ENCODE measurements around the gene AUTS2.
A peak's percentile ranks its signal among the peaks of the same experiment; 100 is the strongest.
"Not testable (repeated sequence)": the region's sequence is repeated elsewhere in the genome, so short reads cannot be mapped to it uniquely, and the experiment has no call there.

Gene AUTS2

GRCh38 chr7:70364393-70364792 lies 766.1 kb downstream of the AUTS2 start:
- DNase-seq = not testable (repeated sequence)

- no peak for DNase-seq
Measured at GRCh38 chr7:70371652-70372051, 773.4 kb downstream of the AUTS2 start.

GRCh38 chr7:70372768-70373515 lies 774.7 kb downstream of the AUTS2 start:
- DNase-seq = no peak

- DNase-seq = no peak
Measured at GRCh38 chr7:70374772-70375533, 776.7 kb downstream of the AUTS2 start.

- DNase-seq = no peak
Measured at GRCh38 chr7:70376561-70377031, 778.3 kb downstream of the AUTS2 start.

- DNase-seq = no peak
Measured at GRCh38 chr7:70377957-70378356, 779.7 kb downstream of the AUTS2 start.

GRCh38 chr7:70379210-70379609 lies 780.9 kb downstream of the AUTS2 start:
- DNase-seq = no peak

- peak; percentile 68 for DNase-seq
Measured at GRCh38 chr7:70380421-70381015, 782.2 kb downstream of the AUTS2 start.

- DNase-seq = no peak
Measured at GRCh38 chr7:70383066-70383782, 784.9 kb downstream of the AUTS2 start.

GRCh38 chr7:70384024-70384423 lies 785.7 kb downstream of the AUTS2 start:
- no peak for DNase-seq

- DNase-seq = no peak
Measured at GRCh38 chr7:70384891-70385290, 786.6 kb downstream of the AUTS2 start.

GRCh38 chr7:70387217-70387616 lies 788.9 kb downstream of the AUTS2 start:
- DNase-seq = no peak

- no peak for DNase-seq
Measured at GRCh38 chr7:70389531-70390151, 791.4 kb downstream of the AUTS2 start.

GRCh38 chr7:70390251-70390650 lies 792.0 kb downstream of the AUTS2 start:
- no peak for DNase-seq

- no peak for DNase-seq
Measured at GRCh38 chr7:70392256-70392876, 794.1 kb downstream of the AUTS2 start.

- no peak for DNase-seq
Measured at GRCh38 chr7:70392877-70393435, 794.7 kb downstream of the AUTS2 start.

- no peak for DNase-seq
Measured at GRCh38 chr7:70393956-70394355, 795.7 kb downstream of the AUTS2 start.

GRCh38 chr7:70400829-70401380 lies 802.6 kb downstream of the AUTS2 start:
- DNase-seq = no peak

- no peak for DNase-seq
Measured at GRCh38 chr7:70402069-70402468, 803.8 kb downstream of the AUTS2 start.

GRCh38 chr7:70405241-70405640 lies 807.0 kb downstream of the AUTS2 start:
- no peak for DNase-seq

GRCh38 chr7:70406186-70406949 lies 808.1 kb downstream of the AUTS2 start:
- DNase-seq = peak; percentile 56

Data from right hindlimb (tissue), 1 donor.